NCI-H1105 (cell line): ENCODE data around the gene ZPBP2.
"Not testable (repeated sequence)": the region's sequence is repeated elsewhere in the genome, so short reads cannot be mapped to it uniquely, and the experiment has no call there.

Source experiments
- DNase-seq: peaks from one replicate; lab custom pipeline; 2025; lab: John Stamatoyannopoulos, UW

ZPBP2 gene

GRCh38 chr17:39867880-39868553 is at the start of gene ZPBP2:
Gene ZPBP2 (plus strand): TSS chr17:39868202. CDS start chr17:39868355, 153 bp downstream.
- DNase-seq = no peak

- no peak for DNase-seq
Observed at GRCh38 chr17:39818358-39819000, 49.5 kb upstream of the ZPBP2 start.

- no peak for DNase-seq
Observed at GRCh38 chr17:39820541-39820940, 47.5 kb upstream of the ZPBP2 start.

- DNase-seq = no peak
Observed at GRCh38 chr17:39820987-39821386, 47.0 kb upstream of the ZPBP2 start.

GRCh38 chr17:39822051-39822451 is 46.0 kb upstream of the ZPBP2 start:
- no peak for DNase-seq

- DNase-seq = no peak
Observed at GRCh38 chr17:39823407-39824054, 44.5 kb upstream of the ZPBP2 start.

- DNase-seq = no peak
Observed at GRCh38 chr17:39826334-39826733, 41.7 kb upstream of the ZPBP2 start.

GRCh38 chr17:39828443-39828842 is 39.6 kb upstream of the ZPBP2 start:
- DNase-seq = no peak

GRCh38 chr17:39831588-39831987 is 36.4 kb upstream of the ZPBP2 start:
- no peak for DNase-seq

- DNase-seq = no peak
Observed at GRCh38 chr17:39834017-39834416, 34.0 kb upstream of the ZPBP2 start.

- DNase-seq = no peak
Observed at GRCh38 chr17:39835038-39835786, 32.8 kb upstream of the ZPBP2 start.

GRCh38 chr17:39836117-39836516 is 31.9 kb upstream of the ZPBP2 start:
- DNase-seq = no peak

GRCh38 chr17:39838057-39838456 is 29.9 kb upstream of the ZPBP2 start:
- DNase-seq = no peak

- DNase-seq = no peak
Observed at GRCh38 chr17:39838784-39839183, 29.2 kb upstream of the ZPBP2 start.

GRCh38 chr17:39841134-39841683 is 26.8 kb upstream of the ZPBP2 start:
- no peak for DNase-seq

- peak; percentile 48 for DNase-seq
Observed at GRCh38 chr17:39845052-39845846, 22.8 kb upstream of the ZPBP2 start.

GRCh38 chr17:39846205-39846604 is 21.8 kb upstream of the ZPBP2 start:
- DNase-seq = no peak

- DNase-seq = no peak
Observed at GRCh38 chr17:39848600-39848999, 19.4 kb upstream of the ZPBP2 start.

- not testable (repeated sequence) for DNase-seq
Observed at GRCh38 chr17:39850186-39850585, 17.8 kb upstream of the ZPBP2 start.

GRCh38 chr17:39852239-39852638 is 15.8 kb upstream of the ZPBP2 start:
- DNase-seq = no peak

GRCh38 chr17:39854909-39855308 is 13.1 kb upstream of the ZPBP2 start:
- no peak for DNase-seq
